ENCODE results near the gene RGS6. TPM values are rescaled to one million over a fixed set of nuclear protein-coding genes. Genes with fewer than 3 reads are reported as not detected.

RGS6 gene
- total and polyA plus RNA-seq, 2 of the 4 experiments (the other 2 are of a cell fraction), result not detected

GRCh38 chr14:72404998-72405397 is 472.8 kb downstream of the RGS6 start:
- no peak overlapping the region for H2AK9ac ChIP-seq (replicated peaks; ENCODE audit: low read depth, low read length, poor library complexity)
- ChIA-PET CTCF (no interaction called here), POLR2A (ENCODE audit: unreplicated experiment) (no interaction called here)
- H3K23ac ChIP-seq (ENCODE audit: low read depth, low read length), result no peak overlapping the region
- H3K9ac ChIP-seq (ENCODE audit: low read depth, low read length), result no peak overlapping the region
- no peak overlapping the region for H4K5ac ChIP-seq (ENCODE audit: low read depth, low read length)
- no peak overlapping the region for H4K8ac ChIP-seq (ENCODE audit: low read depth in 2 of 2, low read length in 2 of 2)
- in situ Hi-C loops (cut with MboI; ENCODE audit: low sequenced_read_pairs), result no loop called here
- no peak overlapping the region for H3K4me2 ChIP-seq (ENCODE audit: low read depth, low read length)
- H4K20me1 ChIP-seq (ENCODE audit: insufficient read depth, low read length), result no peaks in the 10 kb centered on the region
- no peak overlapping the region for H2BK120ac ChIP-seq (ENCODE audit: low read depth, low read length)
- TF ChIP-seq SMC3 (IDR thresholded peaks at IDR 0.05; ENCODE audit: low read depth, low read length) (no peak), RCOR1 (IDR thresholded peaks at IDR 0.05; ENCODE audit: insufficient replicate concordance, low read length) (no peak), ELK1 (IDR thresholded peaks at IDR 0.05; ENCODE audit: borderline replicate concordance, low read depth, low read length) (no peak), MAFK (IDR thresholded peaks at IDR 0.05; ENCODE audit: low read depth, low read length) (no peak), RFX5 (IDR thresholded peaks at IDR 0.05; ENCODE audit: low read depth, low read length) (no peak), NFE2L2 (IDR thresholded peaks at IDR 0.05; ENCODE audit: low read depth, low read length) (no peak), CEBPB (IDR thresholded peaks at IDR 0.05; ENCODE audit: low read depth, low read length) (no peak), MAZ (IDR thresholded peaks at IDR 0.05; ENCODE audit: borderline replicate concordance, low read depth, low read length) (no peak), POLR2A (IDR thresholded peaks at IDR 0.05; ENCODE audit: low read depth, low read length) (no peak), FOS (IDR thresholded peaks at IDR 0.05; ENCODE audit: low read depth, low read length) (no peak)
- dilution Hi-C loops (cut with HindIII; ENCODE audit: low sequenced_read_pairs, unreplicated experiment), result no loop called here
- H3K9me1 ChIP-seq (ENCODE audit: insufficient read depth, low read length), result no peaks in the 10 kb centered on the region
- no TSS peak for BruUV-seq (replicated peaks)
- H3K4ac ChIP-seq (ENCODE audit: low read depth, low read length), result no peak overlapping the region
- no peaks in the 10 kb centered on the region for H3K79me1 ChIP-seq (ENCODE audit: low read depth in 1 of 2, low read length in 2 of 2)
- no peak overlapping the region for H3K56ac ChIP-seq (ENCODE audit: extremely low read depth, insufficient read depth, low read length)
- no peak overlapping the region for H3K14ac ChIP-seq (replicated peaks; ENCODE audit: low read depth, low read length)
- no peak overlapping the region for H3K27ac ChIP-seq (ENCODE audit: insufficient read depth, low read length)
- no peak overlapping the region for H3K4me3 ChIP-seq (ENCODE audit: insufficient read depth, low read depth, low read length)
- H2BK20ac ChIP-seq (ENCODE audit: low read depth, low read length), result no peak overlapping the region
- H4K91ac ChIP-seq (ENCODE audit: insufficient read depth, low read depth, low read length), result no peak overlapping the region
- no peaks in the 10 kb centered on the region for H3K36me3 ChIP-seq (ENCODE audit: control insufficient read depth, insufficient read depth, low read length)
- H3K18ac ChIP-seq (ENCODE audit: low read depth, low read length), result no peak overlapping the region
- intact Hi-C loops (cut with micrococcal nuclease), result no loop called here
- H2AFZ ChIP-seq (replicated peaks; ENCODE audit: low read length, poor library complexity), result no peak overlapping the region
- H2AK5ac ChIP-seq (ENCODE audit: low read depth, low read length), result no peak overlapping the region
- ATAC-seq (ENCODE audit: low read depth) (no peak), DNase-seq (no peak)
- H3K4me1 ChIP-seq (ENCODE audit: control insufficient read depth, insufficient read depth, low read length), result no peaks in the 10 kb centered on the region
- H3K27me3 ChIP-seq (ENCODE audit: control insufficient read depth, insufficient read depth, low read length), result peaks cover 1% of the 10 kb centered on the region
- WGBS, 2 experiments (ENCODE audit: extremely low coverage in 2 of 2, insufficient read length in 1 of 2), result no CpG with 5 or more reads among the region's 3 CpGs
- H2BK15ac ChIP-seq (ENCODE audit: low read depth, low read length), result no peak overlapping the region
- no peaks in the 10 kb centered on the region for H3K9me3 ChIP-seq (ENCODE audit: control insufficient read depth, insufficient read depth, low read length)
- no peak overlapping the region for H2BK5ac ChIP-seq (ENCODE audit: low read depth, low read length, poor library complexity, severe bottlenecking)
